Muscle layer of colon (tissue), 2 donors: ENCODE data around the gene TLE7.

Source experiments
- H3K27ac ChIP-seq: one replicate; pipeline ENCODE4 v1.7.0; 2013; ENCODE audit warnings: low read depth, mild to moderate bottlenecking, low read length, moderate library complexity
- H3K27me3 ChIP-seq, 2 donors: one replicate each; pipeline ENCODE4 v1.7.0; 2013; ENCODE audit warnings: low read length in 2 of 2, mild to moderate bottlenecking in 2 of 2; ENCODE audit not compliant: insufficient read depth in 2 of 2, control insufficient read depth in 1 of 2
- H3K36me3 ChIP-seq: one replicate; pipeline ENCODE4 v1.7.0; 2013; ENCODE audit warnings: mild to moderate bottlenecking, low read length; ENCODE audit not compliant: insufficient read depth
- H3K4me1 ChIP-seq: one replicate; pipeline ENCODE4 v1.7.0; 2013; ENCODE audit warnings: mild to moderate bottlenecking, low read length; ENCODE audit not compliant: insufficient read depth
- H3K4me3 ChIP-seq, 2 donors: one replicate each; pipeline ENCODE4 v1.7.0; 2013; ENCODE audit warnings: low read length in 2 of 2, low read depth in 1 of 2, mild to moderate bottlenecking in 1 of 2, moderate library complexity in 1 of 2
- H3K9ac ChIP-seq: one replicate; pipeline ENCODE4 v1.7.0; 2013; ENCODE audit warnings: low read length
- H3K9me3 ChIP-seq: one replicate; pipeline ENCODE4 v1.7.0; 2013; ENCODE audit warnings: mild to moderate bottlenecking, low read length
- donor health status: abdominal sarcoma.
- donor health status: Adenocarcinoma of cecum.

The TLE7 gene

GRCh38 chr16:71472931-71473330, 31.1 kb upstream of the TLE7 start:
- no peak overlapping the region for H3K27ac ChIP-seq
- H3K4me1 ChIP-seq: no peaks in the 10 kb centered on the region
- H3K27me3 ChIP-seq: no peaks in the 10 kb centered on the region
- no peak overlapping the region for H3K9ac ChIP-seq
- H3K9me3 ChIP-seq: no peaks in the 10 kb centered on the region
- H3K36me3 ChIP-seq: peaks cover 38% of the 10 kb centered on the region
- no peak overlapping the region for H3K4me3 ChIP-seq

- Histone ChIP-seq H3K4me1 (no peaks in the 10 kb centered on the region), H3K27me3 (no peaks in the 10 kb centered on the region), H3K27ac (no peak overlapping the region), H3K9ac (no peak overlapping the region), H3K4me3 (no peak overlapping the region), H3K9me3 (no peaks in the 10 kb centered on the region), H3K36me3 (peaks cover 29% of the 10 kb centered on the region)
These were observed 30.2 kb upstream of the TLE7 start for GRCh38 chr16:71472051-71472450.

- H3K27me3 ChIP-seq: no peaks in the 10 kb centered on the region
- no peaks in the 10 kb centered on the region for H3K9me3 ChIP-seq
- no peak overlapping the region for H3K27ac ChIP-seq
- H3K4me3 ChIP-seq: no peak overlapping the region
- H3K36me3 ChIP-seq: peaks cover 5% of the 10 kb centered on the region
- H3K9ac ChIP-seq: no peak overlapping the region
- peaks cover 3% of the 10 kb centered on the region for H3K4me1 ChIP-seq
These were observed 26.0 kb upstream of the TLE7 start for GRCh38 chr16:71467810-71468209.

- Histone ChIP-seq H3K36me3 (no peaks in the 10 kb centered on the region), H3K27ac (no peak overlapping the region), H3K9ac (no peak overlapping the region), H3K27me3 (no peaks in the 10 kb centered on the region), H3K9me3 (no peaks in the 10 kb centered on the region), H3K4me1 (peaks cover 24% of the 10 kb centered on the region), H3K4me3 (no peak overlapping the region)
These were observed 22.4 kb upstream of the TLE7 start for GRCh38 chr16:71464231-71464630.

GRCh38 chr16:71461686-71462648, 20.1 kb upstream of the TLE7 start, which contains the start of gene ZNF23:
Gene ZNF23, minus strand, starts transcription at chr16:71462247. Its CDS starts 5,451 bp downstream, at chr16:71456796.
- H3K27ac ChIP-seq: peak within 1 kb of the TSS; percentile 84
- H3K36me3 ChIP-seq: no peaks in the 10 kb centered on the region
- H3K9me3 ChIP-seq: no peaks in the 10 kb centered on the region
- peak within 1 kb of the TSS; percentile 66 for H3K9ac ChIP-seq
- H3K27me3 ChIP-seq: no peaks in the 10 kb centered on the region
- peaks cover 24% of the 10 kb centered on the region for H3K4me1 ChIP-seq
- peak within 1 kb of the TSS; percentile 85 to 95 for H3K4me3 ChIP-seq

GRCh38 chr16:71460941-71461340, 19.1 kb upstream of the TLE7 start:
- Histone ChIP-seq H3K9me3 (no peaks in the 10 kb centered on the region), H3K27me3 (no peaks in the 10 kb centered on the region), H3K4me3 (no peak overlapping the region), H3K4me1 (peaks cover 24% of the 10 kb centered on the region), H3K36me3 (peaks cover 7% of the 10 kb centered on the region), H3K27ac (no peak overlapping the region), H3K9ac (no peak overlapping the region)

GRCh38 chr16:71460236-71460635, 18.4 kb upstream of the TLE7 start:
- Histone ChIP-seq H3K4me1 (peaks cover 24% of the 10 kb centered on the region), H3K4me3 (no peak overlapping the region), H3K27ac (no peak overlapping the region), H3K27me3 (no peaks in the 10 kb centered on the region), H3K36me3 (peaks cover 14% of the 10 kb centered on the region), H3K9ac (no peak overlapping the region), H3K9me3 (no peaks in the 10 kb centered on the region)

GRCh38 chr16:71459510-71459909, 17.7 kb upstream of the TLE7 start:
- no peak overlapping the region for H3K4me3 ChIP-seq
- H3K9me3 ChIP-seq: peaks cover 4% of the 10 kb centered on the region
- peaks cover 21% of the 10 kb centered on the region for H3K36me3 ChIP-seq
- H3K9ac ChIP-seq: no peak overlapping the region
- H3K4me1 ChIP-seq: peaks cover 24% of the 10 kb centered on the region
- H3K27me3 ChIP-seq: no peaks in the 10 kb centered on the region
- H3K27ac ChIP-seq: no peak overlapping the region

GRCh38 chr16:71456801-71457200, 14.9 kb upstream of the TLE7 start:
- Histone ChIP-seq H3K4me1 (peaks cover 18% of the 10 kb centered on the region), H3K27me3 (no peaks in the 10 kb centered on the region), H3K27ac (no peak overlapping the region), H3K36me3 (peaks cover 47% of the 10 kb centered on the region), H3K9ac (no peak overlapping the region), H3K4me3 (no peak overlapping the region), H3K9me3 (peaks cover 24% of the 10 kb centered on the region)

GRCh38 chr16:71453036-71453435, 11.2 kb upstream of the TLE7 start:
- no peaks in the 10 kb centered on the region for H3K4me1 ChIP-seq
- peaks cover 61% of the 10 kb centered on the region for H3K9me3 ChIP-seq
- no peak overlapping the region for H3K9ac ChIP-seq
- H3K4me3 ChIP-seq: no peak overlapping the region
- H3K36me3 ChIP-seq: peaks cover 83% of the 10 kb centered on the region
- no peaks in the 10 kb centered on the region for H3K27me3 ChIP-seq
- no peak overlapping the region for H3K27ac ChIP-seq

- Histone ChIP-seq H3K9me3 (peaks cover 81% of the 10 kb centered on the region), H3K4me3 (peak overlapping the region in 1 of 2 donors; percentile 41), H3K9ac (no peak overlapping the region)
These were observed 7.2 kb upstream of the TLE7 start for GRCh38 chr16:71449020-71449419.

More at GRCh38 chr16:71449020-71449419, 7.2 kb upstream of the TLE7 start:
- H3K36me3 ChIP-seq: peaks cover 59% of the 10 kb centered on the region
- H3K27me3 ChIP-seq: no peaks in the 10 kb centered on the region
- H3K4me1 ChIP-seq: no peaks in the 10 kb centered on the region
- H3K27ac ChIP-seq: no peak overlapping the region
